ENCODE data around the gene NCK2.

Gene NCK2

GRCh38 chr2:105870062-105870461, 125.3 kb downstream of the NCK2 start:
- no peak for DNase-seq (ENCODE audit: low read depth, low spot score)

GRCh38 chr2:105870858-105871257, 126.1 kb downstream of the NCK2 start:
- no peak for DNase-seq (ENCODE audit: low read depth, low spot score)

GRCh38 chr2:105872142-105872728, 127.5 kb downstream of the NCK2 start:
- no peak for DNase-seq (ENCODE audit: low read depth, low spot score)

DNA sequence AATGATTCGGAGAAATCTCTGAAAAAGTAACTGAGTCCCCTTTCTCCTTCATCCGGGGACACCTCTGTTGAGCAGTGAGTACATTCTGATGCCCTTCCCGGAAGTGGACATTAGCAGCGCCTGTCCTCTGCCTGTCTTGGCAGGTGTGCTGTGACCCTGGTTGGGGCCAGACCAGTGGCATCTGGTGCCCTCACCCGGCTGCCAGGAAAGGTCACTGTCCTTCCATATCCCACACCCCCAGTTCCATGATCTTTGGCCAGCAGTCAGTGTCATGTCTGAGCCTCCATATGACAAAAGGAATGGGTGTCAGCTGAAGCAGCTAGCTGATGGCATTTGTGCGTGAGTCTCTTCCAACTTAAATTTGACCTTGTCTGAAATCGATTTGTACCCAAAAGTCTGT, 128.1 kb downstream of the NCK2 start:
- DNase-seq (ENCODE audit: low read depth, low spot score) = no peak

GRCh38 chr2:105873281-105873680, 128.6 kb downstream of the NCK2 start:
- no peak for DNase-seq (ENCODE audit: low read depth, low spot score)

DNA sequence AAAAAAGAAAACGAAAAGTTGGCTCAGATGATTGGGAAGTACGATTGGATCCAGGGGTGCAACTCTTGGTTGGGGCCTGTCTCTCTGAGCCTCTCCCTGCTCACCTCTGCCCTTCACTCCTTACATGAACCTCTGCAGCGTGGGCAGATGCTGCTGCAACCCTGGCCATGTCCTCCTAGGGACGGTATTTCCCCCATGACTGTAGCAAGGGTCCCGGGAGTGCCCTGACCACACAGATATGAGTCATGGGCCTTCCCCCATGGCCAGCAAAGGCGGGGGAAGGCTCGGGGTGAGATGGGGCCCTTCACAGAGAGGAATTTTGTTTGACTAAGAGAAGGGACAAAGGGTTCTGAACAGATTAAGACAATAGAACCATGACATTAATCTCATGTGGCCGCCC, 129.0 kb downstream of the NCK2 start:
- DNase-seq (ENCODE audit: low read depth, low spot score) = peak; percentile 21

GRCh38 chr2:105874466-105874865, 129.8 kb downstream of the NCK2 start:
- no peak for DNase-seq (ENCODE audit: low read depth, low spot score)

GRCh38 chr2:105875241-105875640, 130.5 kb downstream of the NCK2 start:
- no peak for DNase-seq (ENCODE audit: low read depth, low spot score)

- no peak for DNase-seq (ENCODE audit: low read depth, low spot score)
Observed at GRCh38 chr2:105876191-105876590, 131.5 kb downstream of the NCK2 start.

DNA sequence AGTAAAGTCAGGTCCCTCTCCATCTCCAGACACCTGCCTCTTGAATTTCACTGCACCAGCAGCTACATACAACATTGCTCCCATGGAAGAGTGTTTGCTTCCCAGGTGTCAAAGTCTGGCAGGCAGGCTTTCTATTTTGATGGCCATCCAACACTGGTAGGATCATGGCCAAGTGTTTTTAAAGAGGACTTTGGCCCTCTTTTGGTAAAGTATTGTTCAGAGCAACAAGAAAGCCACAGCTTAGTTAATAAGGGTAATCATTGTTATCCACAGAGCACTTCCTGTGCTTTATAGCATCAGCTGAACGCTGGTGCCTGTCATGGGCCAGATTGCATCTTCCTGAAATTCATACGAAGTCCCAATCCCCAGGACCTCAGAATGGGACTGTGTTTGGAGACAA, 133.2 kb downstream of the NCK2 start:
- no peak for DNase-seq (ENCODE audit: low read depth, low spot score)

DNA sequence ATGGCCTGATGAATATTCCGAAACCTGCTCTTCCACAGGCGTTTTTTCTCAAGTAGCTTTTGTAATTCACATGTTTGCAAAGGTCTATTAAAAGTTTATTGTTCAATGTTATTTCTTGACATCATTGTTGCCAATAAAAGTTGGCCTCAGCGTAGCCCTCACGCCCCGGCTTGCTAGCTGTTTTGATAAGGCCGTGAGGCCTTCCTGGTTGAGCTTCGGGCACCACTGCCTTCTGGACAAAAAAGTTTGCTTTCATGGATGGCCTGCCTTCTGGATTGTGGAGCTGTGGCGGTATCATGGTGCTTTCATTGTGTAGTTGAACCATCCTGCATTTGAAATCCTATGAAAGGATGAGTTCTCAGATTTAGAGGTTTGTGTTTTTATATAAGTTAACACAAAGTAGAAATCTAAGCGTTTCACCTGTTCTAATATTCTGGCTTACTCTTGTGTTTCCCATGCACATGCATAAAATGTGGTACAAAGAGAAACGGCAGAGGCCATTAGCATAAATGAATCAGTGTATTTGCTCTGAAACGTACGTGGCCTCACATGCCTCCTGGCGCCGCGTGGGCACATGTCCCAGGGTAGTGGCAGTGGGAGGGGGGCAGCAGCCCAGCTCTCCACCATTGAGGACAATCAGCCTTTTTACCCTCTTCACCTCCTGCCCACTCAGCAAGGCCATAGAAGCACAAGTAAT, 134.5 kb downstream of the NCK2 start:
- no peak for DNase-seq (ENCODE audit: low read depth, low spot score)

- DNase-seq (ENCODE audit: low read depth, low spot score) = no peak
Observed at GRCh38 chr2:105879803-105880300, 135.1 kb downstream of the NCK2 start.

DNA sequence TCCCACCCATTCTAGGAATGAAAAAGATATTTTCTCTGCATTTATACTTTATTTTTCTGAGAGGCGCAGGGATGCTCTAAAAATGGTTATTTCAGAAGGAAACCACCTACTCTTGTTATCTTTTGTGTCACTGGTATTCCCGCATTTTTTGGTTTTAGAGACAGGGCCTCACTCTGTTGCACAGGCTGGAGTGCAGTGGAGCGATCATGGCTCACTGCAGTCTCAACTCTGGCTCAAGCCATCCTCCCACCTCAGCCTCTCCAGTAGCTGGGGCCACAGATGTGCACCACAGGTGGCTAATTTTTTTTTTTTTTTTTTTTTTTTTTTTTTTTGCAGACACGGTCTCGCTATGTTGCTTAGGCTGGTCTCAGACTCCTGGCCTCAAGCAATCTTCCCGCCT, 135.9 kb downstream of the NCK2 start:
- no peak for DNase-seq (ENCODE audit: low read depth, low spot score)

DNA sequence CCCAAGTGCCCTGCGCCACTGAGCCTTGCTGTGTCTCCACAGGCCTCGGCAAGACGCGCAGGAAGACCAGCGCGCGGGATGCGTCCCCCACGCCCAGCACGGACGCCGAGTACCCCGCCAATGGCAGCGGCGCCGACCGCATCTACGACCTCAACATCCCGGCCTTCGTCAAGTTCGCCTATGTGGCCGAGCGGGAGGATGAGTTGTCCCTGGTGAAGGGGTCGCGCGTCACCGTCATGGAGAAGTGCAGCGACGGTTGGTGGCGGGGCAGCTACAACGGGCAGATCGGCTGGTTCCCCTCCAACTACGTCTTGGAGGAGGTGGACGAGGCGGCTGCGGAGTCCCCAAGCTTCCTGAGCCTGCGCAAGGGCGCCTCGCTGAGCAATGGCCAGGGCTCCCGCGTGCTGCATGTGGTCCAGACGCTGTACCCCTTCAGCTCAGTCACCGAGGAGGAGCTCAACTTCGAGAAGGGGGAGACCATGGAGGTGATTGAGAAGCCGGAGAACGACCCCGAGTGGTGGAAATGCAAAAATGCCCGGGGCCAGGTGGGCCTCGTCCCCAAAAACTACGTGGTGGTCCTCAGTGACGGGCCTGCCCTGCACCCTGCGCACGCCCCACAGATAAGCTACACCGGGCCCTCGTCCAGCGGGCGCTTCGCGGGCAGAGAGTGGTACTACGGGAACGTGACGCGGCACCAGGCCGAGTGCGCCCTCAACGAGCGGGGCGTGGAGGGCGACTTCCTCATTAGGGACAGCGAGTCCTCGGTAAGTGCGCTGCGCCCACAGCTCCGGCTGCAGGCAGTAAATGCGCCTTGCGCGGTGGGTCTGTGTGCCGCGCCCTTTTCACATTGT, 136.8 kb downstream of the NCK2 start:
- DNase-seq (ENCODE audit: low read depth, low spot score) = no peak

GRCh38 chr2:105882341-105882740, 137.6 kb downstream of the NCK2 start:
- no peak for DNase-seq (ENCODE audit: low read depth, low spot score)

- no peak for DNase-seq (ENCODE audit: low read depth, low spot score)
Observed at GRCh38 chr2:105882920-105883435, 138.3 kb downstream of the NCK2 start.

DNA sequence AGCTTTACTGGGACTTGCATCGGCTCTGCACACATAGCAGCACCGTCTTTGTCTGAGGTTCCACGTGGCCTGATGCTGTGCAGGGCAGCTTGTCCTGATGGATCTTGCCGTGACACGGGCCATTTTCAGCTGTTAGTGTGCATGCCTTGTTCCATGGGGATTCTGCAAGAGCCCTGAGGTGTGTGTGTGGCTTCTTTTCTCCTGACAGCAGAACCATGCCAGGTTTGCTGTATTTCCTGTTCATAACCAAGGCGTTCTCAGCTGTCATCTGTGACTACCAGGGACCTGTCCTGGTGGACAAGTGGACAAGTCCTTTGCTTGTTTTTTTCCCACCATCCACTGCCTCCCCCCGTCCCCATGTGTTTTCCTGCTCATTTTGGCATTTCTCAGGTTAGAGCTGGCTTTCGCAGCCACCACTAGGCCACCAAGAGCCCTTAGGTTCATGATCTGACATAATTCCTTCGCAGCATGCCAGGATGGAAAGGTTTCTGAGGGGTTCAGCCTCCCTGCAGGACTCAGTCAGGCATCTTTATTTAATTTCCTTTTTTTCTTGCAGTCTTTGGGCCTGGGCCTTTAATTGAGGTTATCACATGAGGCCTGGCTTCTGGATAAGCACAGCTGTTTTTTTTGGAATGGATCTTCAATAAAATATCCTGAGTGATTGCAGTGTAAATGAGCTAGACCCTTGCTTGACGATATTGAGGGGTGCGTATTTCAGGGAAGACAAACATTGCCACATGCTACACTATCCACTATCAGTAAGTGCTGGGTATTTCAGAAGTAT, 139.4 kb downstream of the NCK2 start:
- DNase-seq (ENCODE audit: low read depth, low spot score) = no peak

GRCh38 chr2:105885456-105885855, 140.7 kb downstream of the NCK2 start:
- no peak for DNase-seq (ENCODE audit: low read depth, low spot score)

DNA sequence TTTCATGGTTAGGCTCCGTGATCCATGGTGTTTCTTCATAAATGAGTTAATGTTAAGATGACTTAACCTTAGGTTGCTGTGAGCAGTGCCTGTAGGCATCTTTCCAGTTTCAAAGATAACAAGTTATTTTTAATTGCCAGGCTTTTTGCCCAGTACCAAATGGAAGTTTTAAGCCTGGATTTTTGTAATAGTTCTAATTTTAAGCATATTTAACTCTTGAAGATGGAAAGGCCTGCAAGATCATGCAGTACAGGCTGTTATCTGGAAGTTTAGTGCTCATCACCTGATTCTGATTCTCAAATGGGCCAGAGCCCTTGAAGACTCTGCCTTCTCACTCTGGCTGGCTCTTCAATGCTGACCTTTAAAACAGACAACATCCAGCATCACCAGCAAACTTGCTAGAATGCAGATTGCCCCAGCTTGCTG, 141.3 kb downstream of the NCK2 start:
- DNase-seq (ENCODE audit: low read depth, low spot score) = no peak

- DNase-seq (ENCODE audit: low read depth, low spot score) = no peak
Observed at GRCh38 chr2:105886687-105887086, 142.0 kb downstream of the NCK2 start.

DNA sequence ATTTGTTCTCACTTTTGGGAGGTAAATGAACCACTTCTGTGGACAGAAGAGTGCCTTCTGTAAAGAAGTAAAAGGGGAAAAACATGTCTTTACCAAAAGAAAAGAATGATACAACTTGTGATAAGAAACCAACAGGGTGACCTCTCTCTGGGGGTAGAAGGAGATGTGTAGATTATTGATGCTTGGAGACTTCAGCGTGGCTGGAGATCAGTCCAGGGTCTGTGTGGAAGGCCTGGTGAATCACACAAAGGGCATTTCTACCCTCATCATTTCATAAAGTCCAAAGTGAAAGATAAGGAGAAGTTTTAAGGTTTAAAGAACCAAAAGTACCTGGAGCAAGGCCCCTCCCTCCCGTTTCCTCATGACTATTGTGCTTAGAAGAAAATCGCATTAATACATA, 142.5 kb downstream of the NCK2 start:
- DNase-seq (ENCODE audit: low read depth, low spot score) = no peak

GRCh38 chr2:105888625-105889024, 143.9 kb downstream of the NCK2 start:
- DNase-seq (ENCODE audit: low read depth, low spot score) = no peak

Measured in smooth muscle cell of the brain vasculature (primary cell).